GF-D8 (cell line): ENCODE data around the gene SHROOM4.

Experiments used
- DNase-seq: peaks from one replicate; lab custom pipeline; 2025; lab: John Stamatoyannopoulos, UW

Gene SHROOM4

DNA sequence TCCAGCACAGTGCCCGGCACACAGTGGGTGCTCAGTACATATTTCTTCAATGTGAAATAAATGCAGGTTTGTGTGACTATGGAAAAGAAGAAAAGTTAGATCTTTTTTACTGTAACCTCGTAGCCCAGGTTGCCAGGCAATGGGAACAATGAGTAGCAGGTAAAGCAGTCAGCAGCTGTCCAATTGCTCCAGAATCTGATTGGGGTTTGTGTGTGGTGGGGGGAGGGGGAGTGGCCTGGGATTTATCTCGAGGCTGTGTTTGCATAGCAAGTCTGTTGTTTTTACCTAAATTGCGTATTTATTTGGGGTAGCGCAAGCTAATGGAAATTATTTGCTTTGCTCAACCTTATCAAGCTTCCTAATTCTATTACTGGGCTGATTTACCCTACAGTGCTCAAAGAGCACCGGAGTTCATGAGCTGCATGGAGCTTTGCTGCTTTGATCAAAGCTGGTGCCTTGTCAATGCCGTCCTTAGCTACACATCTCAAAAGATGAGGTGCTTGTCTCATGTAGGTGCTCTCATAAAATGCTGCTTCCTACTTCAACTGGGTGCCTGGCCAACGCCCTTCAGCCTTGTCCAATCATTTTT, 198.3 kb downstream of the SHROOM4 start:
- no peak for DNase-seq

- DNase-seq = no peak
These were observed 199.5 kb downstream of the SHROOM4 start for GRCh38 chrX:50614460-50614859.

GRCh38 chrX:50613846-50614245, 200.1 kb downstream of the SHROOM4 start:
- no peak for DNase-seq

DNA sequence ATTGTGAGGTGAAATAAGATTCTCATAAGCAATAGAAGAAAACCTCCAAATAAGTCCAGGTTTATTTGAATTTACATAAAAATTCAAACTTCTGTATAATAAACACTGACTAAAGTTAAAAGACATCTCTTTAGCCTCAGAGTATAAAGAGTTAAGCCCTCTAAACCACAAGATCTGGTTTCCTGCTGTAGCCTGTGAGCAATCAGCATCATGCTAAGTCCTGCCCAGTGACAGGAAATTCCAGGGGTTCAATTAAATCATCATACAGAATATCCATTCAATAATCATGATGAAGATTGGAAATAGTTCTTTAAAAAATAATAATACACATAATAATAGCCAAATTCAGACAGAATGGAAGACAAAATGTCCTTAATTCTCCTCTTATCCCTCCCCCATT, 204.2 kb downstream of the SHROOM4 start:
- no peak for DNase-seq

DNA sequence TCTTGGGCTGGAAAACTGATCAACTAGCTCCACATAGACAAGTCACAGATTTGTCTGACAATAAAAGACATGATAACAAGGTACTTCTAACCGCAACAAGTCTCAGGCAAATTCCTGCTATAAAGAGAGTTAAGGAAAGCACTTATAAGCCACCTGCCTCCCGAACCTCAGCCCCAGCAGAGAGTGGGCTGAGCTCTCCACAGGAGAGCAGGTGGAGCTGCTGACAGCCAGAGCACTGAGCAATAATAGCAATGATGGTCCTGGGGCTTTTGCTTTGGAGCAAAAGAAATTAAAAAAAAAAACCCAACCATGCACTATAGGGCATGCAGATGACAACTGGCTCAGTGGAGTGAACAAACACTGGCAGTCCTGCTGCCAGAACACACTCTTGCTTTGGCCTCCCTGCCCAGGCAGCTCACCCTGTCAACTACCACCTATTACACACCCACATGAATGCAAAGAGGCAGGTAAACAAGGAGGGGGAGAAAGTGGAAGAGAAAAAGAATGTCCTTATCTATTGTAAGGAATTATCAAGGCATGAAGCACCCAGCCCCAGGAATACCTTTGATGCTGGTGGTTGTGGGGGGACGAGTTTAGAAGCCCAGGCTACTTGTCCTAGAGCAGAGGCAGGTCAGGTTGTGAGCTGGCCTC, 207.6 kb downstream of the SHROOM4 start:
- no peak for DNase-seq

GRCh38 chrX:50596056-50596455, 217.9 kb downstream of the SHROOM4 start:
- DNase-seq = no peak

DNA sequence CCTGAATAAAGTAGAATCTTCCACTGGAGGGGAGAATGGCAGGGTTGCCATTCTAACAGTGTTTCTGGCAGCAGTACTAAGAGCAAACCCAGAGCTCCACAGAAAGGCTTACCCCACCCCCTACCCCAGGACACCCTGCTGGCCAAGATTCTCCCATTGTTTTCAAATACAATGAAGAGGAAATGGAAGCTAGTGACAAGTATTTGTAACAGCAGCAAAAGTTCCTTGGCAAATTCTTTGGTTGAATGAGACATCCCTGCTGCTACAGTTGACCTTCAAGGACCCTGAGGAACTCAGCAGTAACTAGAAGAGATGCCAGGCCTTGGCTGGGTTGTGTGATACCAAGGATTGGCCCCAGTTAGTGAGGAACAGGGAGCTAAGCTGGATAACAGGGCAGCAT, 219.2 kb downstream of the SHROOM4 start:
- DNase-seq = no peak

DNA sequence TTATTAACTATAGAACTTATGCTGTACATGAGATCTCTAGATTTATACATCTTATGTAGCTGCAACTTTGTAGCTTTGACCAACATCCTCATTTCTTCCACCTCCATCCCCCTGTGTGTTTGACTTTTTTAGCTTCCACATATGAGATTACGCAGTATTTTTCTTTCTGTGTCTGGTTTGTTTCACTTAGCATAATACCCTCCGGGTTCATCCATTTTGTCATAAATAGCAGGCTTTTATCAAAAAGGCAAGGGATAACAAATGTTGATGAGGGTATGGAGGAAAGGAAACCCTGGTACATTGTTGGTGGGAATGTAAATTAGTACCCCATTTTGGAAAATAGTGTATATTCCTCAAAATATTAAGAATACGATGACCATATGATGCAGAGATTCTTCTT, 227.0 kb downstream of the SHROOM4 start:
- DNase-seq = no peak

GRCh38 chrX:50586407-50586806, 227.6 kb downstream of the SHROOM4 start:
- DNase-seq = no peak

DNA sequence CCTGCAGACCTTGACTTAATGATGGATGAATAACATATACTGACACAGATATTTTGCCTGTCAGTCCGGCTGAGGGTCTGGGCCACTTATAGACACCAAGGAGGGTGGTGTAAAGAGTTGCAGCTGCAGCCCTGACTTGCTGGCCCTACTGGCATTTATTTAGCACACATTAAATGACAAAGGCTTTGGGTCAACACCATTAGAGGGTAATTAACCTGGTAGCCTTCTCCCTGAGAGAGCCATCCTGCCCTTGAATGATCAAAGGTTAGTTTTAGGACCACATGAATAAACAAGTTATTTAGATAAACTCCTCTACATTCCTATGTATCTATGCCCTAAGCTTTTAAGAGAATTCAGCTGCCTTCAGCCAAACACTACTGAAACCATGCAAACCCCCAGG, 232.6 kb downstream of the SHROOM4 start:
- no peak for DNase-seq

DNA sequence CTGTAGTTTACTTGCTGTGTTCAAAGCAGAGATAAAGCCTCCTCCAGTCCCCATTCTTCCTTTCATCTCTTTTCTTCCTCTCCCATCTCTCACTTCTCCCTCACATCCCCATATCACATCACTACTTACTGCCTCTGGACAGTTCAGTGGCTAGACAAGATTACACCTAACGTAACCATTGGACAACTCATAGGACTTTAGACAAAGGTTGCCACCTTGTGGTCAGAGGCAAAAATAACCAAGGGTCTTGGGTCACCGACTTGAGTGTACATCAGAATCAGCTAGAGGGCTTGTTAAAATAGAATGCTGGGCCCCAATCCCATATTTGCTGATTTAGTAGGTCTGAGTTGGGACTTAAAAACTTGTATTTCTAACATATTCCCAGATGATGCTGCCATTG, 234.0 kb downstream of the SHROOM4 start:
- no peak for DNase-seq

- no peak for DNase-seq
These were observed 236.7 kb downstream of the SHROOM4 start for GRCh38 chrX:50577326-50577725.

- no peak for DNase-seq
These were observed 246.4 kb downstream of the SHROOM4 start for GRCh38 chrX:50567636-50568035.

DNA sequence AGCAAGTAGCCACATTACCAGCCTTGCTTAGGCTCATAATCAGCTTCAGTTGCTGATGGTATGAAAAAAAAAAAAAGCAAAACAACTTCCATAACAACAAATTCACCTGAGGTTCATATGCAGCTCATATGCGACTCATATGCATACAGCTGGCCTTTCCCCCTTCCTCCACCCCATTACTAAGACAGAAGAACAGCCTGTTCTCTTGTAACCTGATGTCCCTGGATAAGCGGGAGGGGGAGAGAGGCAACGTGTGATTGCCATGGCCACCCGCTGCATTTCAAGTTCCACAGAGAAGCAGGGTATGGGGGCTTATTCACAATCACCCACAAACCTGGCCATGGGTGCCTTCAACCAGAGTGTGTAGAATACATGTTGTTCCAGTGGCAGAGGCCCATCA, 248.3 kb downstream of the SHROOM4 start:
- no peak for DNase-seq
